CD4-positive, alpha-beta T cell treated with Interleukin-15 for 1 hour (primary cell): ENCODE results near the gene PPP1R13B.

Experiments
- DNase-seq: peaks from one replicate; pipeline ENCODE4 v3.0.0-alpha.2; 2020

The PPP1R13B gene

DNA sequence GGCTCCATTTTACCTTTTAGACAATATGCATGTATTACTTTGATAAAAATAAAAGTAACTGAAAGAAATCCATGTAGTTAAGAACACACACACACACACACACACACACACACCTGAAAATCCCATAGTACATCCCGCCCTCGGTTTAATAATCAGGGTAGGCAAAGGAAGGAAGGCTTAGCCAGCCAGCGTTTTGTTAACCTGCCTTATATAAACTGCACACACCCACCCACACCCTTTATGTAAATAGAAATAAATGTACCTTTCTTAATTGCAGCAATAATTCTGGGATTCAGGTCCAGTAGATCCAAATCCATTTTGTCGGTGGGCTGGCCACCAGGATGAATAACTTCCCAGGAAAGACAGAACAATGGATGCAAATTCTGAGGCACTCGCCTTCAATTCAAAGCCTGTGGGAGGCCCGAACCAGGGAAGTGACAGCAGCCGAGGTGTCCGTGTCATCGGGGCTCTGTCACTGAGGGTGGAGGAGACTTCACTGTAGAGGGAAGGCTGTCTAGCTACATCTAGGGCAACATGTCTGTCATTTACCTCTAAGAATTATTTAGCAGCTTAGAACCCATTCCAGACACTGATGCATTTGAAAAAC is 136.5 kb downstream of the PPP1R13B start:
- DNase-seq: no peak

DNA sequence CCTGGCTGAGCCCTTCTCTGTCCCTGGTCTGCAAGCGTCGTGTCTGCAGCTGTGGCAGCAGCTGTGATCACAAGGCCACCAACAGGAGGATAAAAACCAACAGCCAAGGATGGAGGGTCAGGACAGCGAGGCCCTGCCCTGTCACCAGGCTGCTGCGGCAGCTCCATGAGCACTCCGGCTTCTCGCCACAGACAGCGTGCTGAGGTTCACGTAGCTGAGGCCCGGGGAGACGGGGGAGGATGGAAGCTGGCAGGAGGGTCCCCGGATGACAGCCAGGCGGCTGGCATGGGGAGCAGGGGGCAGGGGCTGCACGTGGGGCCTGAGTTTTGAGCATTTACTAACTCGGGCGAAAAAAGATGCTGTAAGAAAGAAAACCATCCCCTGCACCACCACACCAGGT is 137.6 kb downstream of the PPP1R13B start:
- DNase-seq: no peak

DNA sequence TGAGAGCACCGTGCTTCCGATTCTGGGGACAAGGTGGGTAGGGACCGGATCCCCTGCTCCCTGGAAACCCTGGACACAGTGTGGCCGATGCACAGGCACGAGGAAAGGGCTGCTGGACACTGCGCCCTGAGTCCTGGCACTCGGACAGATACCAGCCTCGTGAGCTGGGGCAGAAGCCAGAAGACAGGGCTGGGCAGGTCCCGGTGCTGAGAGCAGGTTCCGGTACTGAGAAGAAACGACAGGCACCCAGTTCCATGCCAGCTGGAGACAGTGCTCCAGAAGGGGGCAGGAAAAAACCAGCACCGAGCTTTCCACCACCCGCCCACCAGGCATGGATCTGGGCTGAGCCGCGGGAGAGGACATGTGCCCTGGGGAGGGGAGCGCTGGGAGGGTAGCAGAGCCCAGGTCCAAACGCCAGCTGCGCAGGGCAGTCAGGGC is 138.6 kb downstream of the PPP1R13B start:
- DNase-seq: no peak

DNA sequence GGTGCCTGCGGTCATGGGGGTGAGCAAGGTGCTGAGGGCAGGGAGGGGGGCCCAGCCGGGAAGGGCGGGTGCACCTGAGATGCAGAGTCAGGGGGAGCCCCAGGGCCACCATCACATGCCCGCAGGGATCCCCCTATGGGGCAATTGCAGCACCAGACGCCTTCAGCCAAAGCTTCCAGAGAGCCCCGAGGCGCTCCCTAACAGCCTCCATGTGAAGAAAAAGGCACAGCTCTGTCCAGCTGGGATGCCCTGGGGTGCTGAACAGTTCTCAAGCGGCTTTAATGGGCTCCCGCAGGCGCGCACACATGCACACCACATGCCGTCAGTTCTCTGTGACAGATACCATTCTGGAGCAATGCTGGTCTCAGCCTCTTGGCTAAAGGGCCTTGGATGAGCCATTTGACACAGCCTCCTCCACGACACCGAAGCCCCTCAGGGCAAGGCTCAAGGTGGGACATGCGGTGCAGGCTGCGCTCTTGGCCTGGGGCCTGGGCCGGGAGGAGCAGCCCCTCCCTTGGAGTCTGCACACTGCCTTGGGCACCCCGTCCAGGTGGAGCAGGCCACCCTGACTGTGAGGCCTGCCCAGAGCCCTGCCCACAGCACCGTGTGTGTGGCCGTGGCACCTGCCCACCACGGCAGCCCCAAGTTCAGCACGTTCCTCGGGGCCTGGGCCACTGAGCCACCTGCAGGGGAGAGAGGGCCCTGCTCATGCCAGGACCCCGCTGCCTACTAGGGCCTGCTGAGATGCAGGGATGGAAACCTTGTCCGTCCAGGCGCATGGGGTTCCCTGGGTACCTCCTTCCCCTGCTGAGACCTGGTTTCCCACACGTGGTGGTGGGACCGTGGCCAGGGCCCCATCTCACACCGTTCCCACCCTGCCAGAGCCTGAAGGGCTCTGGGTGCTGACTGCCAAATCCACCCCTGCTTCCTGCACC is 139.8 kb downstream of the PPP1R13B start:
- DNase-seq: no peak

DNA sequence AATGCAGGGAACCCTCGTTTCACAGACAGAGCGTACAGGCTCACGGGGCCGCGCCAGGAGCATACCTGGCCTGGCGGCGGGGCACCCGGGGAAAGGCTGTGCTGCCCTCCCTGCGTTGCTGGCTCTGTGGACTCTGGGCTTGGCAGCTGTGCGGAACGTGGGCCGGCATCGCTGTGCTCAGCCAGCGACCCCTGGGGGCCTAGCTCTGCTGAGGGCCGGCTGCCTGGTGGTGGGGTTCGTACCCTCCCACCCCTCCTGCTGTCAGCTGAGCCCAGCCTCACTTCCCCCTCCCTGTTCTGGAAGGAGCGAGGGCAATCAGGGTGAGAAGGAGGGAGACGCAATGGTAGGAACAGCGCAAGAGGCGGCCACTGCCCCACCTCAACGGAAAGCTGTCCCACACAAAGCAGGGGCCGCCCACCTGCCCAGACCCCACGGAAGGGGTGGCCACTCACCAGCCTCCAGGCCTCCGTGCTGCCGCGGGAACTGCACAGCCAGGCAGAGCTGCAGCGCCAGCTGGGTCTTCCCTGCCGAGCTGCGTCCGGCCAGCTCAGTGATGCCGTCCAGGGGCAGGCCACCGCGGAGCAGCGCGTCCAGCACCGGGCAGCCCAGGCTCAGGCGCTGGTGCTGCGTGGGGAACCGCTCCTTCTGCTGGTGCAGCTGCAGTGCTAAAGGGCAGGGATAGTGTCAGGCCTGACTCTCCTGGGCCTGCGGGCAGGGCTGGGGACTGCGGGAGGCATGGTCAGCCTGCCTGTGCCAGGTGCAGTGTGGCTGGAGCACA is 140.6 kb downstream of the PPP1R13B start:
- no peak for DNase-seq

DNA sequence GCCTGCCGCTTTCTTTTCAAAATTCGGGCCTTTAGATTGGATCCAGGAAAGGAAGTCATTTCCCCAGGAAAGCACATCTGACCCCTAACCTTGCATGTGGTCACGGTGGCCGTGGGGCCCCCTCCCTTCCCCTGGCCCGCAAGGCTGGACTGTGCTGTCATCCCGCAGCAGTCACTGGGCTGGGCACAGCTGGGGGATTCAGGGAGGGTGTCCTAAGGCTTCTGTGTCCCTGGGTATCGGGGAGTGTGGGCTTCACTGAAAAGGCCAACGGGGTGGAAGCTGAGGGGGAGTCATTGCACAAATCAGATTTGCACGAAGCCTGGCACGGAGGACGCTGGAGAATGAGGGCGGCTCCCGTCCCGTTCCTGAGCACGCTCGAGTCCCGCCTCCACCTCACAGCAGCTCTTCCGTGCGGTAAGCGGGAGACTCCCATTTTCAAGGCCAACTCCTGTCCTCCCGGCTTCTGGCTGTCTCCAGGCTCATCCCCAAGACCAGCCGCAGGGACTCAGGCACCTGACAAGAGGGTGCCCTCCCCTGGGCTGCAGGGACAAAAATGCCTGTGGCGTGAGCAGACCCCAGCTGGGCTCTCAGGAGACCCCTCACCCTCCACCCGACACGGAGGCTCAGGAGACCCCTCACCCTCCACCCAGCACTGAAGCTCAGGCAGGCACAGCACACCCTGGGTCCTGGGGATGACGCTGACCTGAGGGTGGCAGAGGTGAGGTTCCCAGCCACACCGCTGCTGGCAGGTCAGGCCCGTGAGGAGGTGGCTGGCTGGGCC is 141.7 kb downstream of the PPP1R13B start:
- DNase-seq: no peak

DNA sequence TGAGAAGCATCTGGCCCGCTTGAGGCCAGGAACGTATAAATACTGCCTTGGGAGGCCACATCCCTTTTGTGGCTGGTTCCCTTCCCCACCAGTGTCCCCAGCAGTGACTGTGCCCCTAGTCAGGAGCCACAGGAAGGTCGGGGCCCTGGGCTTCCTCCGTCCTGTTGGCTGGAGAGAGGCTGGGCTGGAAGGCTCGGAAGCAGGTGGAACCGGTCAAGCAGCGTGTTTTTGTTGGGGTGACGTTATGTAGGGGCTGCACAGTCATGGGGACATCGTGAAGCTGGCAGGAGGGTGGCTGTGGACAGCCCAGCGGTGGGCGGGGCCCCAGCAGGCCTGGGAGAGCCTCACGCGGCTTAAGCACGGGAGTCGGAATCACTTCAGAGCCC is 142.3 kb downstream of the PPP1R13B start:
- DNase-seq: no peak

DNA sequence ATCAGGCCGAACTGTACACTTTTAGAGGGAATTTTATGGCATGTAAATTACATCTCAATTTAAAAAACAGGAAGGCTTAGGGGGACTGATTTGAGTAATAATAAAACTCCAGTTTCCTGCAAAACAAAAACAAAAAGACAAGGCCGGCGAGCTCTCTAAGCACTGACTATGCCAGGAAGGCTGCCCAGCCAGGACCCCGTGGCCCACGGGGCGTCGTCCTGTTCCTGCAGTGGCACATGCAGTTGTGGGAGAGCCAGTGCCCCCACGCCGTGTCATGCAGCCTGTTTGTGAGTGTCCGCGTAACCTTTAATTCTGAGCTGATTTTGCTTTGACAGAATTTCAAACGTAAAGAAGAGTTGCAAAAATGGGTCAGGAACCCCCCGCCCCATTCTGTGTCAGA is 142.7 kb downstream of the PPP1R13B start:
- DNase-seq: no peak

DNA sequence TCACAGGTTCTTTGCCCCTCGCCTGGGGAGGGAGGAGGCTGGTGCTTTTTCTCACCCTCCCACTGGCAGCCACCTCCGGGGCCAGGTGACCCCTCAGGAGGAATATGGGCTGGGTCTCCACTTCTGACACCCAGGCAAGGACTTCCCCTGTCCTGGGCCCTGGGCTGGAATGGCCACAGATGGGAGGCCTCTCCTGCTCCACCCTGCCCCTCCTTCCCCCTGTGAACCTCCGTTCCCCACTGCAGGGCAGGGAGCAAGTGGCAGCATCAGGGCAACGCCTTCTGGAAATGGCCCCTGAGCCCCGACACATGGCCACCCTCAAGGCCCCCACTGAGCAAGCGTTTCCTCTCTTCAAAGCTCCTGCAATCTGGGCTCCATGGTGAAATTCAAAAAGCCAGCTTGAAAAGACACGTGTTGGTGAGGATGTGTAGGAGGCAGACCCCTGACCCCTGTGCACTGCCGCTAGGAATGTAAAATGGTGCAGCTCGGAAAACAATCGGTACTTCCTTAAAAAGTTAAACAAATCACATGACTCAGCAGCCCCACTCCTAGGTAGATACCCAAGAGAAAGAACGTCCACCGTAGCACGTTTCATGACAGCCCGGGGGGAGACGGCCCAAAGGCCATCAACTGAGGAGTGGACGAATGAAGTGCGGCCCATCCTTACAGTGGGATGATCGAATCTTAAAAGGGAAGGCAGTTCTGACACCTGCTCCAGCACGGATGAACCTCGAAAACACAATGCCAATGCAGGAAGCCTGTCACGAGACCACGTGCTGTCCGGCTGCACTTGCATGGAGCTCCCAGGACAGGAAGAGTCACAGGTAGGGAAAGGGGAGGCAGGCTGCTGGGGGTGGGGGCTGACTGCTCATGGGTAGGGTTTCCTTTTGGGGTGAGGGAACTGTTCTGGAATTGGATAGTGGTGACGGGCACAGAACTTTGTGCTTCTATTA is 143.7 kb downstream of the PPP1R13B start:
- no peak for DNase-seq

DNA sequence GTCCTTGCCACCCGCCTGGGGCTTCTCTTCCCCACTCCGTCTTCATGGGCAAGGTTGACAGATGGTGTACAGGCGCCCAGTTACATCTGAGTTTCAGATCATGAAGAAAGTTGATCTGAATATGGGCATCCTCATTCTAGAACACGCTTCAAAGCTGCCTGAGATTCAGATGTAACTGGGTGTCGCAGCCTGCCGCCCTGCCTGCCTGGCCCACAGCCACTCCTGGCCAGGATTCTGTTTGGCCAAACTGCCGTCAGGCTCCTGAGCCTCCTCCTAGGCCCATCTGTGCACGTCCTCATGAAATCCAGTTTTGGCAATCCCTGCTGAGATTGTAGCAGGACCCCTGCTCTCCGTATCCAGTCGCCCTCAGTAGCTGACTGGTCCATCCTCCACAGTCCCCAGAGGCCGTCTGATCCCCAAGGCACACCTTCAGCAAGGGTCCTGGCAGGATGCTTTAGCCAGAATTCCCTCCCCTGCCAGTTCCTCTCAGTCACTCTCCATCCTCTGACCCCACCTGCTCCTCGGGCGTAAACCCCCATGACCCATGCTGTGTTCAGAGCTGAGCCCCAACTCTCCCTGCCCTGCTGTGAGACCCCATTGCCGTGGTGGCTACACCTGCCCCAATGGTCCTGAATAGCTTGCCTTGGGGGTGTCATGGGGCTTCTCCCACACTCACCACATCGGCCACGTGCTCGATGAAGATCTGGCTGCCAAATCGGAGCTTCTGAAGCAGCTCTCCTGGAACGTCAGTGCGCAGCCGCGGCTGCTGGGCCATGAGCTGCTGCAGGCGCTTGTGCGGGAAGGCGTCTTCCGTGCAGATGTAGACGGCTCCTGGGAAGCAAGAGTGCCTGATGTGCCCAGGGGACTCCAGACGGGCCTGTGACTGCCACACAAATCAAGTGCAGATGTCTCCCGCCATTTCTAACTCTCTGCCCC is 144.6 kb downstream of the PPP1R13B start:
- no peak for DNase-seq

DNA sequence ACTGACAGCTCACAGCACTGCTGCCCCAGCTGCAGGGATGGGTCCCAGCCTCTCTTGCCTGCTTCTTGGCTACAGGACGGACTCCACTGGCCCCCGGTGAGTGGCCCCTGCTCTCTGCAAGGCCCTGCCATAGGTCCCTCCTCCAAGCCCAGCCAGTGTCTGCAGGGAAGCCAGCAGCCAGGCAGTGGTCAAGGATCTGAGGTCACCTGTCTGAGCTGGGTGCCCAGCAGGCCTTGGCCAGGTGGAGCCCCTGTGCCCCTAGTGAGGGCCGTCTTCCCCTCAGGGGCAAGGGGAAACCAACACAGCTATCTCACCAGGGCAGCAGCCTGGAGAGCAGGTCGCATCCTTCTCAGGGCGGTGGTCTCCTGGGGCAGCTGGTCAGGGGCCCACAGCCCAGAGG is 145.3 kb downstream of the PPP1R13B start:
- DNase-seq: no peak

DNA sequence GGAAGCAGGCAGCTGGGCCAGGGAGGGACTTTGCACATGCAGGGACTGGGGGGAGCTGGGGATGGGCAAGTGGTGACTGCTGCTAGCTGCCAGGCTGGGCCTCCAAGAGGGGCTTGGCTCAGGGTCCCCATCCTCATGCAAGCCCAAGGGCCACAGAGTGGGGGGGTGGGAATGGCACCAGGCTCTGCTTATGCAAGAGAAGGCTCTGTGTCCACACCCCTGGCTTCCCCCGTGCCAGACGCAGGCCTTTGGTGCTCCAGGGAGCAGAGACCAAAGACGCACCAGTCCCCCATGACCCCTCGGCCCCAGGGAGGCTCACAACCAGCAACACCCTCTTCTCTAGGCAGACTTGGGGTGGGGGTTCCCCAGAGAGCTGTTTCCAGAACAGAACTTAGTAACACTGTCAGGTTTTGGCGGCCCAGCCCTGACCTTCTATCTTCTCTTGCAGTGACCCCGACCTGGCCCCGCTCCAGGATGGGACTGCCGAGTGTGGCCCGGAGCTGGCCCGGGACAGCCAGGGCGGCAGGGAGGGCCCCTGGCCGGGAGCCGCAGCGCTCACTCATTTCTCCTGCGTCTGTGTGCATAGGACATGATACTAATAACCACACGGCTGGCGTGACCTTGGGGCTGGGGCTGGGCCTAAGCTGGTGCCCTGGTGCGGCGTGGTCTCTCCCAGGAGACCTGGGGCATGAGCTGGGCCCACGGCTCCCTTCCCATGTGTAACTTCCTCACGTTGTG is 146.5 kb downstream of the PPP1R13B start:
- no peak for DNase-seq

DNA sequence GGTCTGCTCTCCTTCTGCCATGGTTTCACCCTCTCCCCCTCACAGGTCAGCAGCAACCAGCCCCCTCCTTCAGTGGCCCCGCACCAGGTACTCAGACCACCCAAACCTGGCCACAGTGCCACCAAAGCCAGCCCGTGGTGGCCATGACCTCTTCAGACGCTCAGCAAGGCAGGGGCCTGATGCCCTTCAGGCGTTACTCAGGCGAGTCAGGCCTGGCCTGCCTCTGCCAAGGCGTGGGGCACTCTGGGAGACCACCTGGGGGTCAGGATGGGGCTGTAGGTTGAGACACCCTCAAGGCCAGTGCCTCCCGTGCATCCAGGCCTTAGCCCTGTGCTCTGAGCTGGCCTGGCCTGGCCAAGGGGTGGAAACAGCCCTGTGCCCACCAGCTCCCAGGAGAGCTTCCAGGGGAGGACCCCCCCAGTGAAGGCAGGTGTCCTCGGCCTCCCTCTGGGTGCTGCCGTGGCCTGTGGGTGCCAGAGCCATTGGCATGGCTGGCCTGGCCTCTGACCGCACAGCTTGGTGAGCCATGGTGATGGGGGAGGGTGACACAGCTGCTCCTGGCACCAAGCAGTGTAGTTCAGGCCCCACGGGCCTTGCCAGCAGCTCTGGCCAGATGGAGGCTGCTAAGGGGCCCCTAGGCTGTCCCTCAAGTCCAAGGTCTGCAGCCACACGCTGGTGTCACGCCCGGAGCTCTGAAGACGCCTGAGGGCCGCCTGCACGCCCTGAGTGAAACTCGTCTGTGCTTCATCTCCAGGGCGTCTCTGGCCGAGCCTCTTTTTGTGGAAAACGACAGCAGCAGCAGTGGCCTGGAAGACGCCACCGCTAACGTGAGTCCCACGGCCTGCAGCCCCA is 147.2 kb downstream of the PPP1R13B start:
- no peak for DNase-seq

DNA sequence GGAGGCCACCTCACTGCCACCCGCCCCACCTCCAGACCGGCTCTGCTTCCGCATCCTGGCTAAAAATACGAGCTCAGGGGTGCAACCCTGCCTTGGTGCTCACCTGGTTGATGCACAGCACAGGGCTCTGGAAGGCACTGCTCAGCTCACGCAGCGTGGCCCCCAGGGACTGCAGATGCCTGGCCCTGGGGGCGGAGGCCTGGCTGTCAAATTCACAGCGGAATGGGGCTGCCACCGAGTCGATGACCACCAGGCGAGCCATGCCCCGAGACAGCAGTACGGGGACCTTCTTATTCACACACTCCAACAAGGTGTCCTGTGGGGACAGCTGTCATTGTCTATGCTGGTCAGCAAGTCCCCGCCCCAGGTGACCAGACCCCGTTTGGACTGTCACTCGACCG is 148.1 kb downstream of the PPP1R13B start:
- DNase-seq: no peak

DNA sequence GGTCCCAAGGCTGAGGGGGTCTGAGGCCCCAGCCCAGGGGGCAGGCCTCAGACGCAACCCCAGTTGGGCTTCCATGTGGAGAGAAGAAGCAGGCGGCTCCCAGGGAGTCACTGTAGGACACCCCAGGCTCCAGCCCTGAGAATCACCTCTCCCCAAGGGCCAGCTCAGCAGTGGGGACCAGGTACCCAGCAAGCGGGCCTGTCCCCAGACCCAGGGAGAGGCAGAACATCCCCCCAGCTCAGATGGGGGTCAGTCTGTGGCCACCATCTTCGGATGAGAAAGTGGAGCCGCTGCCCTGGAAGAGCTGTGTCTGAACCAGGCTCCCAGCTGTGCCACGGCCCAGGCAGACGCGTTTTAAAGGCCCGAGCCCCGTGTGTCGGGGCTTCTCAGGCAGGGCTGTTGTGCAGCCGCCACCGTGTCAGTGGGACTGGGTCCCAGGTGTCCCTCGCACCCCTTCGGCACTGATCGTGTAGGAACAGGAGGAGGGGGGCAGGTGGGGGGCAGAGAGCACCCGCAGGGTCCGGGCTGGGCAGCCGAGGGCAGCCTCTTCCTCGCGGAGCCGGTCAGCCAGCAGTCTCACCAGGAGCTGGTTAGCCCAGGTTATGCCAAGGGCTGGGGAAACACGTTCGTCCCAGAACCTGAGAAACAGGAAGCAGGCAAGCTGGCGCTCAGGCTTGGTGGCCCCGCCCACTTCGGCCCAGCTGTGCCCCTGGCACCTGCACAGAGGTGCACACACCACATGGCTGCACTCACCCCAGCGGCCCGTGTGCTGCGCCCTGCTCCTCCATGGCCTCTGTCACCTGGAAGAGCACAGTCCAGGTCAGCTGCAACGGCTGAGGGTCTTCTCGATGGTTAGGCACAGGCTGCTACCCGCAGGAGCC is 148.8 kb downstream of the PPP1R13B start:
- DNase-seq: no peak

DNA sequence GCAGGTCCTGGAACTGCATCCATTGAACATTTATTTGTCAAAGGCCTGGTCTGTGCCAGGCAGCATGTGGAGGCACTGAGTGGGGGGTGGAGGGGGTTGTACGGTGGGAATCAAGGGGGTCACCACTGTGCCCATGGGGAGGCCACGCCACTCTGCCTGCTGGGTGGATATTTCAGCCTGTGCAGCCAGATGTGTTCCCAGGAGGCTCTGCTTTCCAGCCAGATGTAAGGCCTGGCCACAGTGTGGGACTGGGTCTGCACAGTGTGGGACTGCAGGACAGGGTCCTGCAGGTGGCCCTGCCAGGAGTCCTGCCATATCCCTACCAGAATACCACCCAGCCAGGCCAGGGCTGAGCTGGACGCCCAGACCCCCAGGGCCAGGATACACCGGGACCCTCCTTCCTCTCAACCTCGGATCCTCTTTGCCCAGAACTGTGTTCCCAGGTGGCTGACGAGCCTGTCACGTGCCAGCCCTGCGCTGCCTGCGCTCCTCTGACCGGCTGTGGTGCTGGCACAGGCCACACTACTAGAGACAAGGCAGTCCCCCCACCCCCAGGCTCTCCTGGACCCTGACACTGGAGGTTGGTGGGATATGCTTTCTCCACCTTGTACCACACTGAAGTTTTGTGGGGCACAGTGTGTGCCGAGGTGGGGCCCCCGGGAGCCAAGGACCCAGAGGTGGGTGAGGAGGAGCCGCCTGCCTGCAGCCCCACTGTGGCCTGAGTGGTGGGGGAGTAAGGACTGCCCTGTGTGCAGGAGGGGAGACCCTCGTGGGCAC is 149.6 kb downstream of the PPP1R13B start:
- no peak for DNase-seq

DNA sequence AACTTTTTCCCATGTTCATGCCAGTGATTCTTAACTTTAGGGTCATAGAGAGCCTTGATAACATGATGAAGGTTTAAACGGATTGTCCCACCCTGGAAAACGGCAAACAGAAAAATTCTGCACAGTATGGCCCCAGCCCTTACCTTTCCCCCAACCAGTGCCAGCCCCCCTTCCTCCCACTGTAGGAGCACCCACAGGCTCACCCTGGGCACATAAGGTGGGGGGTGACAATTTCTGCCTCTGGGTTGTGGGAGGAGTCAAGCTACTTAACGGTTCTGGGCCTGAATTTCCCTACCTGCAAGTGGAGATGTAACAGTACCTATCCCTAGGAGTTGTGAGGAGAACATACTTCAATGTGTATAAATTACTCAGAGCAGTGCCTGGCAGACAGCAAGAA is 150.2 kb downstream of the PPP1R13B start:
- DNase-seq: no peak
